ENCODE results near the gene TRIL. TPM values are rescaled to one million over a fixed set of nuclear protein-coding genes. Genes with fewer than 3 reads are reported as not detected.

Gene TRIL
- total and polyA plus RNA-seq, 2 donors (not counting 1 experiment from before 2014, with no cell fraction given) = not detected

GRCh38 chr7:28964056-28964455 lies 5.9 kb upstream of the TRIL start:
- no peak overlapping the region for H3K9ac ChIP-seq (ENCODE audit: low read length)
- Mint-ChIP-seq H3K27ac (no peak overlapping the region), H3K4me3 (no peak overlapping the region), H3K4me1 (no peaks in the 10 kb centered on the region), H3K9me3 (ENCODE audit: insufficient read depth) (peaks cover 3% of the 10 kb centered on the region), H3K27me3 (peaks cover 38% of the 10 kb centered on the region)
- POLR2A ChIA-PET = no interaction called here
- no peak overlapping the region for H3K27ac ChIP-seq (ENCODE audit: low read length in 2 of 2)
- peaks cover 0 to 4% (median 3%) of the 10 kb centered on the region in 4 experiments for H3K27me3 ChIP-seq (replicated peaks in 1 of 4; ENCODE audit: control extremely low read depth in 1 of 4, control insufficient read depth in 3 of 4, insufficient read depth in 4 of 4, low read length in 3 of 4)
- TF ChIP-seq, protein P1, sequence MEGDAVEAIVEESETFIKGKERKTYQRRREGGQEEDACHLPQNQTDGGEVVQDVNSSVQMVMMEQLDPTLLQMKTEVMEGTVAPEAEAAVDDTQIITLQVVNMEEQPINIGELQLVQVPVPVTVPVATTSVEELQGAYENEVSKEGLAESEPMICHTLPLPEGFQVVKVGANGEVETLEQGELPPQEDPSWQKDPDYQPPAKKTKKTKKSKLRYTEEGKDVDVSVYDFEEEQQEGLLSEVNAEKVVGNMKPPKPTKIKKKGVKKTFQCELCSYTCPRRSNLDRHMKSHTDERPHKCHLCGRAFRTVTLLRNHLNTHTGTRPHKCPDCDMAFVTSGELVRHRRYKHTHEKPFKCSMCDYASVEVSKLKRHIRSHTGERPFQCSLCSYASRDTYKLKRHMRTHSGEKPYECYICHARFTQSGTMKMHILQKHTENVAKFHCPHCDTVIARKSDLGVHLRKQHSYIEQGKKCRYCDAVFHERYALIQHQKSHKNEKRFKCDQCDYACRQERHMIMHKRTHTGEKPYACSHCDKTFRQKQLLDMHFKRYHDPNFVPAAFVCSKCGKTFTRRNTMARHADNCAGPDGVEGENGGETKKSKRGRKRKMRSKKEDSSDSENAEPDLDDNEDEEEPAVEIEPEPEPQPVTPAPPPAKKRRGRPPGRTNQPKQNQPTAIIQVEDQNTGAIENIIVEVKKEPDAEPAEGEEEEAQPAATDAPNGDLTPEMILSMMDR (IDR thresholded peaks at IDR 0.05) = no peak
- no peak for TF ChIP-seq EZH2 (IDR thresholded peaks at IDR 0.05; ENCODE audit: borderline replicate concordance, insufficient read depth, low read depth, low read length, poor library complexity, severe bottlenecking)
- H3K36me3 ChIP-seq (replicated peaks in 1 of 2; ENCODE audit: control extremely low read depth in 1 of 2, control insufficient read depth in 1 of 2, extremely low read depth in 1 of 2, insufficient read depth in 2 of 2, low read length in 1 of 2) = no peaks in the 10 kb centered on the region
- ATAC-seq (ENCODE audit: low read depth) (no peak), DNase-seq (no peak)
- WGBS (ENCODE audit: insufficient coverage) = 50% methylated on average over 1 of the region's 2 CpGs
- H3K9me3 ChIP-seq (ENCODE audit: control extremely low read depth in 1 of 3, control insufficient read depth in 2 of 3, insufficient read depth in 1 of 3, low read length in 2 of 3) = no peaks in the 10 kb centered on the region
- intact Hi-C loops (cut with micrococcal nuclease) = no loop called here
- no peaks in the 10 kb centered on the region for H3K79me2 ChIP-seq (ENCODE audit: control insufficient read depth, insufficient read depth, low read length)
- H2AFZ ChIP-seq (ENCODE audit: insufficient read depth, low read depth, low read length, poor library complexity, severe bottlenecking) = no peak overlapping the region
- H3K4me2 ChIP-seq (replicated peaks; ENCODE audit: low read depth, low read length, poor library complexity, severe bottlenecking) = no peak overlapping the region
- no peaks in the 10 kb centered on the region for H3K4me1 ChIP-seq (ENCODE audit: control insufficient read depth in 2 of 2, insufficient read depth in 2 of 2, low read length in 2 of 2)
- no peaks in the 10 kb centered on the region for H4K20me1 ChIP-seq (ENCODE audit: control insufficient read depth, insufficient read depth, low read length, poor library complexity, severe bottlenecking)
- no peak overlapping the region for H3K4me3 ChIP-seq (ENCODE audit: control extremely low read depth in 1 of 5, extremely low read depth in 1 of 5, insufficient read depth in 1 of 5, low read depth in 2 of 5, low read length in 4 of 5)
- CTCF ChIA-PET = no interaction called here

DNA sequence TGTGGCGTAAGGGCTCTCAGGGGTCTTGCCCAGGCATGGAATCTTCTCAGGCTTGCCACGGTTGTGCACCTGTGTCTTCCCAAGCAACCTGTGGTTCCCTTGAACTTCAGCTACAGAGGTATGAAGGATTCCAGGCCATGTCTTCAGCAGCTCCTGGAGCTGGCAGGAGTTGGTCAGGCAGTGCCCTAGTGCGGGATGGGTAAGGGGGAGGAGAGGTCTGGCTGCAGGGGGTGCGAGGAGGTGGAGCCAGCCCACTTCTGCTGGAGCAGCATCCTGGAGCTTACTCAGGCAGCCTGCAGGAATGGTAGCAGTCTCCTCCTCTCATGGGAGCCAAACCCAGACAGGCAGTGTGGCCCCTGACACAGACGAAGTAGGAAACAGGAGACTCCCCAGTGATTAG lies 3.8 kb upstream of the TRIL start:
- POLR2A ChIA-PET = no interaction called here
- peaks cover 45% of the 10 kb centered on the region for H3K27me3 Mint-ChIP-seq
- no peaks in the 10 kb centered on the region for H3K79me2 ChIP-seq (ENCODE audit: control insufficient read depth, insufficient read depth, low read length)
- no peak overlapping the region for H3K9ac ChIP-seq (ENCODE audit: low read length)
- H3K4me3 ChIP-seq (ENCODE audit: control extremely low read depth in 1 of 5, extremely low read depth in 1 of 5, insufficient read depth in 1 of 5, low read depth in 2 of 5, low read length in 4 of 5) = no peak overlapping the region
- peaks cover 9% of the 10 kb centered on the region for H3K4me1 Mint-ChIP-seq
- WGBS (ENCODE audit: insufficient coverage) = 88% methylated on average over 3 of the region's 5 CpGs
- no peak overlapping the region for H3K4me2 ChIP-seq (replicated peaks; ENCODE audit: low read depth, low read length, poor library complexity, severe bottlenecking)
- CTCF ChIA-PET = no interaction called here
- ATAC-seq (ENCODE audit: low read depth) = no peak
- peaks cover 5 to 11% of the 10 kb centered on the region in 2 donors for H3K4me1 ChIP-seq (ENCODE audit: control insufficient read depth in 2 of 2, insufficient read depth in 2 of 2, low read length in 2 of 2)
- no peak for TF ChIP-seq EZH2 (IDR thresholded peaks at IDR 0.05; ENCODE audit: borderline replicate concordance, insufficient read depth, low read depth, low read length, poor library complexity, severe bottlenecking)
- TF ChIP-seq, protein P1 (IDR thresholded peaks at IDR 0.05) = no peak
- H3K27me3 ChIP-seq (replicated peaks in 1 of 4; ENCODE audit: control extremely low read depth in 1 of 4, control insufficient read depth in 3 of 4, insufficient read depth in 4 of 4, low read length in 3 of 4) = peaks cover 0 to 21% (median 12%) of the 10 kb centered on the region in 4 experiments
- H3K36me3 ChIP-seq (replicated peaks in 1 of 2; ENCODE audit: control extremely low read depth in 1 of 2, control insufficient read depth in 1 of 2, extremely low read depth in 1 of 2, insufficient read depth in 2 of 2, low read length in 1 of 2) = no peaks in the 10 kb centered on the region
- peaks cover 0 to 7% (median 0%) of the 10 kb centered on the region in 3 donors for H3K9me3 ChIP-seq (ENCODE audit: control extremely low read depth in 1 of 3, control insufficient read depth in 2 of 3, insufficient read depth in 1 of 3, low read length in 2 of 3)
- H3K9me3 Mint-ChIP-seq (ENCODE audit: insufficient read depth) = no peaks in the 10 kb centered on the region
- no peak overlapping the region for H2AFZ ChIP-seq (ENCODE audit: insufficient read depth, low read depth, low read length, poor library complexity, severe bottlenecking)
- H3K27ac ChIP-seq (ENCODE audit: low read length in 2 of 2) = no peak overlapping the region
- no peak overlapping the region for H3K4me3 Mint-ChIP-seq
- no peak for DNase-seq
- H3K27ac Mint-ChIP-seq = no peak overlapping the region
- intact Hi-C loops (cut with micrococcal nuclease) = no loop called here
- H4K20me1 ChIP-seq (ENCODE audit: control insufficient read depth, insufficient read depth, low read length, poor library complexity, severe bottlenecking) = no peaks in the 10 kb centered on the region

All from B cell (primary cell).